ENCODE measurements around the gene BCL11B.
A peak's percentile ranks its signal among the peaks of the same experiment; 100 is the strongest.

The BCL11B gene

DNA sequence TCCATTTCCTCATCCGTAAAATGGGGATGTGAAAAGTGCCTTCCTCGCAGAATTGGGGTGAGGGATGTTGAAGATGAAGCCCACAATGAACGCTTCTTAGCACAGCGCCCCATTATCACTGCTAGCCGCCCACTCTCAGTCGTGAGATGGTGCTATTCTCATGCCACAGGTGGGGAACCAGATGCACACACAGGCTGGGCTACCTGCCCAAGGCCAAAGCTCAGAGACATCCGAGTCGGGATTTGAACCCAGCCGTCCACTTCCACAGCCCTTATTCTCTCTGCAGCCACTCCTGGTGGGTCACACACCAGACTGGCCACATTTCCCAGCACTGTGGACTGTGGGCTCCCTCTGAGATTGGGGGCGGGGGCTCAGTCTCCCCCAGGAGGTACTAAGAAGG lies 55.8 kb downstream of the BCL11B start:
- DNase-seq, result no peak

DNA sequence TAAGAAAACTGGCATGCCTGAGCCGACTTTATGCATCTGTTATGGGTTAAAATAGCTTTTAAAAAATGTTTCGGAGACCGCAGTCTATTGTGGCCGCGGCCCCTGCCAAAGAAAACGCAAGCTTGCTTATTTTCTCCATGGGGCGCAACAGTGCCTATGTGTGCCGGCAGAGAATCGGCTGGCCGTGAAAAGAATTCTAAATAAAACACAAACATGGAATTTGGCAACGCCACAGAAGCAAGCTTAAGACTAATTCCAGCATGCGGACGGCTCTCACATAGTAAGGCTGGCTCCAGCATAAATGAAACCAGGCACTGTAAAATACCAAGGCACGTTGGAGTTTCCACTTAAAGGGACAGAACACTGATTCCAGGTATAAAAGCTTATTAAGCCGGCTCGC lies 56.7 kb downstream of the BCL11B start:
- DNase-seq, result no peak

DNA sequence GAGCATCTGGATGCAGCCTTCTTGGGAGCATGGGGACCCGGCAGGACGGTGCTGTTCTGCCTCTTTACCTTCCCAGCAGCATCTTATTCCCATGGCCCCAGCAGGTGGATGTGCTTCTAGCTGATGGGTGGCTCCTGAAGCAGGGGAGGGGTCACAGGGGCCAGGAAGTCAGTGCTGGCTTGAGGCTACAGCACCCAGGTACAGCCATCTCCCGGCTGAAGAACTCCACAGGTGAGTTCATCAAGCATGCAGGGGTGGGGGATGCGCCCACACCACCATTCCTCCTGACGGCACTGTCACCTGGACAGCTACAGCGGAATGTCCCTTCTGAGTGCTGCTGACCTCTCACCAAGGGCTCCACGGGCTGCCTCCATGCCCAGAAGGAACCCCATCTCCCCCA lies 57.3 kb downstream of the BCL11B start:
- peak; percentile 46 for DNase-seq

DNA sequence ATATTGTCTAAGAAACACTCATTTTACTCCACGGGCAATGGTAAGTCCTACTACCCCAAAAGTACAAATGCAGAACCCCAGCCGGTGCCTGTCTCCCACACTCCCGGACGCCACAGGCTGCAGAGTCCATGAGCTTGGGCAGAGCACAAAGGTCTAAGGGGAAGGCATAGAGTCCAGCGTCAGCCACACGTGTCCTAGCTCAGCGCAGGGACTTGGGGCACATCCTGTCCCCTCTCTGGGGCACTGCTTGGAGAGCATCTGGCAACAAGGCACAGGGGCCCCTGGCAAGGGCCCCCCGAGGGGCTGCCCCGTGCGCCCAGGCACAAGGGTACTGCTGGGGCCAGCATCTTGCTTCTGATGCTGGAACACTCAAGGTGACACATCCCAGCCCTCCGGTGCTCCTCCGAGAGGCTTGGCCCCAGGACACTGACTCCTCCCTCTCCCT lies 58.4 kb downstream of the BCL11B start:
- no peak for DNase-seq

DNA sequence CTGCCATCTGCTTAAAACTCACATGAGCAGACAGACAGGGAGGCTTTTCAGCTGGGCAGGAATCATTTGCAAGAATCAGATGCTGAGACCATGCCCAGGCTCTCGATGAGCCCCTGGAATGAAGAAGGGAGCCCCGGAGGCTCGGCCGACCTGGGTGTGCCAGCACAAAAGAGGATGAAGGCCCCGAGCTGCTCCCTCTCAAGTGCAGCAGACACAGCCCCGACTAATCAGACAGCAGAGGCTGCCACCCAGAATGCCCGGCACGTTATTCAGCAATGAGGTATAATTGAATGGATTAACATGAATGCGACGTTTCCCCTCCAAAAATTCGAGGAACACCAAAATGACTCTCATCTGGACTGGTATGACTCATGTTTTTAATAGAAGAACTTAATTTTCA lies 58.9 kb downstream of the BCL11B start:
- DNase-seq, result peak; percentile 49

DNA sequence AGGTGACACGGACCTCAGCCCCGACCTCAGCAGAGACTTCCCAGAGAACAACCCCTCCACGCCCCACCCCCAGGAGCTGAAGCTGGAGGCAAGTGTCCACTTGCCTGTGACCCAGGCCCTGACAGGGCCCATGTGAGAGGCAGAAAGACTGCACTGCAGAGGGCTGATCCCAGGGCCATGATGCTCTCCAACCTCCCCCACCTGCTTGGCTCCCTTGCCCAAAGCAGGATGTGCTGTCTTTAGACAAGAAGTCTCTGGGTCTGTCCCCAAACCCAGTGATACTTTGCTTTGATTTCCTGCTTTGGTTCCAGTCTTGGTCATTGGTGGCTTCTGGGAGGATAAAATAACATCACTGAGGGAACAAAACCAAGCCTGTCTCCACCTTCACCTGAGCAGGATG lies 59.4 kb downstream of the BCL11B start:
- no peak for DNase-seq

DNA sequence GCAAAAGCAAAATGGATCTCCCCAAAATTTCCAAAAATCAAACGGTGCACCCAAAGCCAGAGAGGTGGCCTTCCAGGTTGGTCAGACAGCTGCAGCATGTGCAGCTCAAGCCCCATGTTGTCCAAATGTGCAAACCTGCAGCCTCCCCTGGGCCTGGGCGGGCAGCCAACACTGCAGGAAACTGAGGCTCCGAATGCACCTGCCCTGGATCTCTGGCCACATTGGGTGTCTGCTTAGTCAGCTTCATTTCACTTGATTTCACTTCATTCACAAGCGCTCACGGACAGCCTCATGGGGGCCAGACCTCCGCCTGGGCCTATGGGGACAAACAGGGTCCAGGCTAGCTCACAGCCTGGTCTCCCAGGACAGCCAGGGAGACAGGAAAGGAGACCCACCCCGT lies 59.8 kb downstream of the BCL11B start:
- no peak for DNase-seq

DNA sequence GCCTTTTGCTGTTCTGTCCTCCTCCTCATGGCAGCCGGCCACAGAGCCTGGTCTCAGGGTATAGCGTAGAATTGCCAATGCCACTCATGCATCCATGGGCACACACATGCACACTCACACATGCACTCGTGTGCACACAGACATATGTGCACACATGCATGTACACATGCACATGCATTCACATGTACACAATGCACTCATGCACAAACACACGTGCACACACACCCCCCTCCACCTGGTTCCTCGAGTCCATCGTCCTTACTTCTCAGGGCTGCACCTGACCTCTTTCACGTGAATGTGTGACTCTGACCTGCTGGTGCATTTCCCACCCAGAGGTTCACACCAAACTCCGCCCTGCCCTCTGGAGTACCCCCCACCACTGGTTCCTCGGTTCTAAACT lies 60.6 kb downstream of the BCL11B start:
- DNase-seq, result no peak

DNA sequence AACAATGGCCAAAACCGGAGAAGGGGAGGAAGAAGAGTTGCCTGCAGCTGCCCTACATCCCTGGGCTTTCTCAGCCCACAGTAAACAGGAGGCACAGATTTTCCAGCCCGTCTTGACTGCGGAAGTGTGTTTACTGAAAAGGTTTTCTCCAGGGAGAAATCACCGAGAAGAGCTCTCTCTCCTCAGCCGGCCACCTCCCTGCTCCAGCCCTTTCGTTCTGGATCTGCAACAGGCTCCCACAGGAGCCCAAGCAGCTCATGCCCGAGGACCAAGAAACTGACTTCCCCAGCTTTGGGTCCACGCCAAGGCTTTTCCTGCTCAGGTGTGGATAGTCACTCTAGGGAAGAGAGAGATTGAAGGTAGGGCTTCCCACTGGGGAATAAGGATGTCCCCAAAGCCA lies 61.7 kb downstream of the BCL11B start:
- no peak for DNase-seq

DNA sequence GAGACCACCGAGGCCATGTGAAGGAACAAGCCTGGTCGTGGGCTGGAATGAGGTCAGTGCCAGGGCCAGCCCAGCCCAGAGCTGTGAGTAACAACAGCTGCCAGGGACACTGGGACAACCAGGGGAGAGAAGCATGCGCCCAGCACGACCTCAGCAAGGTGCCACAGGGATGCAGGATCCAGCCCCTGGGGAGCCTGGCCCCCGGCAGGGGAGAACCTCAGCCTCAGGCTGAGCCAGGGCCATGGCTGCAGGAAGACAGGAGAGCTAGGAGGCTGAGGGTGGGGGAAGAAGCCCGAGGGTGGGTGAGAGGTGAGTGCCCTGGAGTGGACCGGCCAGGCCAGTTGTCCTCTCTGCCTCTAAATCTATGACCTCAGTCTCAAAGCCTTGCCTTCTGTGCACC lies 62.6 kb downstream of the BCL11B start:
- no peak for DNase-seq

DNA sequence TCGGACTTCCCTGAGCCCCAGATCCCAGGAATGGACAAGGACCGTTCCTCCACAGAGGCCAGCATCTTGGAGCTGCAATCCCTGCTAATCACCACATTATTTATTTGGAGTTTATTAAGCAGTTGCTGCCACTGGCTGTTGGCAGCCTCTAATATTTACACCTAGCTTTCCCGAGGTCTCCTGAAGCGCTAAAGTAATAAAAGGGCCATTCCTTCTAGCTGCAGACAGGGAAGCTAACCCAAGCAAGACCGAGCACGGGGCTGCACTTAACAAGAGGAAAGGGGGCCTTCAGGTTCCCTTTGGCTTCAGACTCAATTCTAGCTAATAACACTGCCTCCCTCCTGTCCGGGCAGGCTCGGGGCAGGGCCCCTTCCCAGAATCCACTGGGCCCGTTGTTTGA lies 63.7 kb downstream of the BCL11B start:
- DNase-seq, result no peak

DNA sequence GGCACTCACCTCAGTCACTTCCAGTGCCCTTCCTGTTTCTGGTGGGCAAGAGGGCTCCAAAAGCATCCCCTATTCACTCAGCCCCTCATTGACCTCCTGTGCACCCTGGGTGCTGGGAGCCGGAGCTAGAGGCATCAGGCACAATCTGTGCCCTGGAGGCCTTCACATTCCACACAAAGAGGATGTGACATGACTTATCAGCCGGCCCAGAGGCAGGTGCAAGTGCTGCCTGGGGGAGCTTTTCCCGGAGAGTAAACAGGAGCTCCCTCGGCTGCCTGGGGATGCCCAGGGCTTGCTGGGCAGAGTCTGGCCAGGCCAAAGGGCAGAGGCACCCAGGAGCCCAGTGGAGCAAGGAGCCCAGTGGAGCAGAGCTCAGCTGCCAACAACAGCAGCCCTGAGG lies 64.5 kb downstream of the BCL11B start:
- no peak for DNase-seq

DNA sequence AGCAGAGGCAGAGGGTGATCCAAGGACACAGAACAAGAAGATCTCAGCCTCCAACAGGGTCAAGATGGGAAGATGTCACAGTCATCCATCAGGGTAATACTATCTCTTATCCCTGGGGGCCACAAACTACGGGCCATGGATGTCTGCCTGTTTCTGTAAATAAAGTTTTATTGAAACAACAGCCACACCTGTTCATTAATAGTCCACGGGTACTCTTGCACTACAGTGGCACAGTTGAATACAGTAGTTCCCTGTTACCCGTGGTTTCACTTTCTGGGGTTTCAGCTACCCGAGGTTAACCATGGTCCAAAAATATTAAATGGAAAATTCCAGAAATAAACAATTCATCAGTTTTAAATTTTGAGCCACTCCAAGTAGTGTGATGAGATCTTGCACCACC lies 65.9 kb downstream of the BCL11B start:
- DNase-seq, result no peak

DNA sequence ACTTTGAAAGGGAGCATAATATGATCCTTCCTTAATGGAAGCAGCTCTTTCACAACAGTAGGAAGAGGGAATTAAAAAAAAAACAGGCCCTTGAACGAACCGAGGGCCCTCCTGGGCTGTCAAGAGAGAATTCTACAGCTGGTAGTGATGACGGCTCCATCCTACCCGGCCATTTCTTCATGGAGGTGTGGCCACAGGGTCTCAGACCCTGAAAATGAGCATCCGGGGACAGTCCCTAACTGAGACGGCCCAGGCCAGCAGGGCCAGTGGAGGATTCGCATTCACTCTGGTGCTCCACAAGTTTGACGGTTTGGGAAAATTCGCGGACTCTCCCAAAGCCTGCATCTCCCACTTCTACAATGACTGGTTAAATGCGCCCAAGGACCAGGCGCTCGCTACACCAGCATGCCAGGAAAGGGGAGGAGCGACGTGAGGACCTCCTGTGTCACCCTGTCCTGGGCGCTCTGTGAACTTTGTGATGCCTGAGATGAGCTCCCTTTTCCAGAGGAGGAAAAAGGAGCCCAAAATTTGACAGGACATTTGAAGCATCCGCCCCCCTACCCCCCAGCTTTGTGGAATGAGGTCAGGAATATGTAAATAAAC lies 66.8 kb downstream of the BCL11B start:
- peak; percentile 49 for DNase-seq

DNA sequence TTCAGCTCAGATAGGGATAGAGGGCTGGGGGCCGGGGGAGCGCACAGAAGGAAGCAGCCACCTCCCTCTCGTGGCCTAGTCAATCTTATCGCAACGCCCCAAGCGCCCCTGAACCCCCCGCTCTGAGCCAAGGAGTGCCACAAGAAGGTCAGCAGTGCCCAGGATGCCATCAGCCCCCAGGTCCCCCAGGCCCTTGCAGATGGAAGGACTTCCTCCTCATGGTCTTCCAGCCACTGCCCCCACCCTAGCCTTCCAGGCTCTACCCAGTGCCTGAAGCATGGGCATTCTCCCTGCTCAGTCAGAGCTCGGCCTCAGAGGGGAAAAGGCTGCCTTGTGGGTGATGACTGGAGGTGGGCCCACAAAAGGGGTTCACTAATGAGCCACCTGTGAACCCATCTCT lies 68.2 kb downstream of the BCL11B start:
- DNase-seq, result no peak

DNA sequence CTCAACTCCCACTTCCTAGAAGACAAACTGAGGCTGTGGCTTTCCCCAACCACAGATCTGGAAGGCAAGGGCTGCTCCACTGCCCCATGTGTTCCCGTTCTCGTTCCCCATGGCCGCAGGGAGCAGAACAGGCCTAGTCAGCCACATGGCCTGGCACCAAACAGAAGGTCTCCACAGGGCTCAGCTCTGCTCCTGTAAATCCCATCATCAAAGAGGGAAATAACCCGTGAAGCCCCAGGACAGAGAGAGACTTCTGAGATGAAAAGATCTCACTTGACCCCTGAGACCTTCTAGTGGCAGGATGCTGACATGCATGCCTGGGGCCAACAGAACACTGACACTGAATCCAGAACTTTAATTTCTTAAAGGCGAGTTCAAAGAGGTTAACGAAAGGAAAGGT lies 68.9 kb downstream of the BCL11B start:
- DNase-seq, result no peak

DNA sequence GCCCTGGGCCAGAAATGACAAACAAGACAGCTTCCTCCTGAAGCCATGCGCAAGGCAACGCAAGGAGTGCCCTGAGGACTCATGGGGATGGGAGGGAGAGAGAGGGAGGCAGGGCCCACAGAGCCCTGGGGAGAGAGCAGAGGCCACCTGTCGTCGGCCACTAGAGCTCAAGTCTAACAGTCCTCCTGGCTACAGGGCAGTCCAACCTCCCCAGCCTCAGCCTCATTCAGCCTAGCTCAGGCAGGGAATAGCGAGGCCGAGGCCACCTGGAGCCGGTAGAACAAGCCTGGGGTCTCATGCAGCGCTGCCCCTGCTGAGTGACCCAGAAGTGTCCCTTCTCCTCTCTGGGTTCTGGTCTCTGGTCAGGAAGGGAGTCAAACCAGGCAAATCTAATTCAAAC lies 69.5 kb downstream of the BCL11B start:
- no peak for DNase-seq

DNA sequence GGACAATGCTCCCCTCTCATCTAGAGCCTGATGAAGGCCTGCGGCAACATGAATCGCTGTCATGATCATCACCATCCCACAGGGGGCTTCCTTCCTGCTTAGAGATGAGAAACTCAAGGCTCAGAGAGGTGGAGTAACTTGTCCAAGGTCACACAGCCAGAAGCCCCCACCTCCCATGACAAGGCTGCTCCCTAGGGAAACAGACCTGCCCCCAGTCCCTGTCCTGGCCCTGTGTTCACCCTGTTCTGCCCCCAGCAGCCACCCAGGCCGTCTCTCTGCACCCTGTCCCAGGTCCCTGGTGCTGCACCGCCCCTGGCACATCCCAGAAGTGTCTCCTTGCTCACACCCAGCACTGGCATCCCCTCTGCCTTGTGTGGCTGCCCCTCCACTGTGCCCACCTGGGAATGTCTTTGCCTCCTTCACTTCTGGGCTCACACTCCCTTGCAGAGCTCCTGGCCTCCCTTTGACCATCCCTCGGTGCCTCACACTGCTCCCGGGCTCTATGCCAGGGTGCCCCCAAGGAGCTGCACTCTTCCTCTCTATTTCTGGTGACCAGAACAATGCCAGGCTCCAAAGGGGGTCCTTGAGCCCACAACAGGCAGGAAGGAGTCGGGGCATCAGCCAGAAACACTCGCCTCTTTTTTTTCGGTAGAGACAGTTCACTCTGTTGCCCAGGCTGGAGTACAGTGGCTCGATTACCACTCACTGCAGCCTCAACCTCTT lies 70.5 kb downstream of the BCL11B start:
- peak; percentile 60 for DNase-seq

DNA sequence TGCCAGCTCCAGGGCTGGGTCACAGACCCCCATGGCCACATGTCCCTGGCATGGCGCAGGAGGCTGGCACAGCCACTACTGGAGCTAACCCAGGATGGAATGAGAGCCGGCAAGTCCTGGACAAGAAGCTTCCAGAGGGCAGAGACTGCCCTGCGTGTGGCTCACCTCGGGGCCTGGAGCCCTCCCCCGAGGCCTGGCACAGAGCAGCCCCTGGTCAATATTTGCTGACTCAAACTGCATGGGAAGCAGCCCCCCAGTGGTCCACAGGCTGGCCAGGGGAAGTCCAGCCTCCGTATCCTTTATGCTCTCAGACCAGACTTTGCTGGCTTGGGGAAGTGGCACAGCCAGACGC lies 71.4 kb downstream of the BCL11B start:
- no peak for DNase-seq

DNA sequence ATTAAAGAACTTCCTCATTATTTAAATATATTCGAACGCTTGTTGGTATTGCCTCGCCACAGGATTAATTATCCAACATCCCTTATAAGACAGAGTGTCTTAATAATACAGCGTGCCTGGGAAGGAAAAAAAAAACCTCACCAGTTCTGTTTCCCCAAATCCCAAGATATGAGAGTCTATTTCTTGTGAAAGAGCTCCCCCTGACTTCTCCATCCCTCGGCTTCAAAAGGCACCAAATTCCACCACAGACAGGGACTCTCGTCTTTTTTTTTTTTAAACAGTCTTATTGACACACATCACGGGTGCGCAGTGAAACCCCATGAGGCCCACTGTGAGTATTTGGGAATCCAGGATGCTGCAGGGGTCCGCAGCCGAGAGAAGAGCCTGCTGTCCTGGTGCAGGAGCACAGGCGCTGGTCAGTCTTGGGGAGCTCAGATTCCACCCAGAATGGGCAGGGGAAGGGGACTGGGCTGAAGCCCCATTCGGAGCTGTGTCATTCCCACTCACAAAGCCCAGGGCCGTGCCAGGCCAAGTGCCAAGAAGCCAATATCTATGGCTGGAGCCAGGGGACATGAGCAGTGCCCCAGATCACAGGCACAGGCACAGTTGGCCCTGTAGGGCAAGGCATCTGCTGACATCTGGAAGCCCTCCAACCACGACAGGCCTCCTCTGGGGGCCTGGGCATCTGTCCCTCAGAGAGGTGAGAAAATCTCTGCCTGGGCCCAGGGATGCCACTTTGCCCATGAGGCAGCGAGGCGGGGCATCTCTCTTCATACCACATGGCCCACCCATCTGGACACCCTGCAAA lies 71.9 kb downstream of the BCL11B start:
- DNase-seq, result no peak

DNA sequence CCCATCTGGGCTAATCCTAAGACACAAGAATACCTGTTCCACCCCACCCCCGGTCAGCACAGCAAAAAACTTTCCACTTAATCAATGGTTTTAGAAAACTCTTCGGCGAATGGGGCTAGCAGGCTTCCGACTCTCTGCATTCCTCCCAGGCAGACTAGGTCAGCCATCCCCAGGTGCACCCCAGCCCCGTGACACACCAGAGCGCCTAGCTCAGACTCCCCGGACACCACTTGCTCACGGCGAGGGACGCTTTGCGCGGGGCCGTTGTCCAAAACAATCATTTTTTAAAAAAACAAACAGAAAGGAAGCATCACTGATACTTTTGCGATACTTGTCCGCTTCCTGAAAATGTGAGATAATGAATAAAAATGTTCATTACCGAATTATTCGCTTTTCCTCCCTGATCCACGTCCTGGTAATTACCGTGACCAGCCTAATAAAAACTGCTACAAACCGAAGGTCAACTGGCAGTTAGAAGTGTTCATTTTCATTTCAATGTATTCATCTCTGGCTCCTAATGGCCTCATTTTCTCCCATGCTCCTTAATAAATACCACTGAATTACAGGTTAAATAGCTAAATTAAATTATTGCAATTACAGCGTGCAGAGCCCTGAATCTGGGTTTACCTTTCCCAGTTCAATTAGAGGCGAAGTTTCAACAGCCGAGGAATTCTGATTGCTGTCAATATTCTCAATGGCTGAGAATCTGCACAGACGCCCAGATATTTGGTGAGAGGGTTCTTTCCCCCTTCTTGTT lies 73.1 kb downstream of the BCL11B start:
- DNase-seq, result no peak

DNA sequence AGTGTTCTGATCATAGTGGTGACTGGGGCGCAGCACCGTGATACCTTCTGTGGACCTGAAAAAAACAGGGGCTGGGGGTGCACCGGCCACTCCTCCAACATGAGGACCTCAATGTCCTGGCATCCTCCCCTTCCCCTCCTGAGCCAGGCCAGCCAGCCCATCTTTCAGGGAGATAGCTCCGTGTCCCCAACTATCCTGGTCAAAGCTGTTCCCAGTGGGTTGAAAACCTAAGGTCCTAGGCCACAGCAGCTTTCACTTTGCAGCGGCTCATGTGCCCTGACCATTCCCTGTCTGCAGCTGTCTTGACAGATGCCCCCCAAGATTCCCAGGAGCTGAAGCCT lies 75.7 kb downstream of the BCL11B start:
- DNase-seq, result no peak

DNA sequence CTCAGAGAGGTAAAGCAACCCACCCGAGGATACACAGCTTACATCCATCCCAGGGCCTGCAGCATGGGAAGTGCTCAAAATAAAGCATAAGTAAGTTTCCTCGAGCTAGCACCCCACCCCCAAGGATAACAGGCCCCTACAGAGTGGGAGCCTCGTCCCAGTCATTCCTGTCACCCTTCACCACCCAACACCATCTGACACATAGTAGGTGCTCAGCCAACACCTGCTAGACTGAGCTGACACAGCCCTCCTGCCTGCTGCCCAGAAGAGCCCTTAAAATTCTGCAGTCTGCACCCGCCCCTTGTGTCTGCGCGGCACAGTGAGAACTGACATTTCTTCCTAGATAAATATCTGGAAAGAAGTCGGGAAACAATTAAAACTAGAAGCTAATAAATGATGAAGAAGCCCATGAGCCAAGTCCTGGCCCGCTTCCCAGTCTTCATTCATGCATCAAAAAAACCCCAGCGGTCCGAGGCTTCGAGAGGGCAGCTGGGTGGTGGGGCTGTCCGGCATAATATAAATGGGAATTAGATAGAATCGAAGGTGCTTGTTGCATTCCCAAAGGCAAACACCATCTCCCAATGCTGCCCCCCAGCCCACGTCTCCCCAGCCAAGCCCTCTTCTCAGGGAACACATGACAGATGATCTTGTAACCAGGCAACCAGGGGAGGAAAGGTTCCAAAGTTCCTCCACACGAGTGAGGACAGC lies 76.2 kb downstream of the BCL11B start:
- no peak for DNase-seq

Measured in CD4-positive, alpha-beta T cell treated with Interleukin-17A for 4 hours (primary cell).